GM23338 (cell line): ENCODE measurements around the gene MAP2K3.

Source experiments
- CTCF ChIP-seq, 2 experiments: fragments of 200-600 bp in 1 of 2; sonication (generic) in 1 of 2; conservative IDR thresholded peaks; 2 replicates each; pipeline versions ENCODE4 v1.5.1 to v1.6.1; 2016 to 2017; ENCODE audit warnings: antibody characterized with exemption in 2 of 2, low read depth in 2 of 2, mild to moderate bottlenecking in 2 of 2, moderate library complexity in 1 of 2
- EZH2phosphoT487 ChIP-seq: fragments of 200-600 bp; sonication (generic); IDR thresholded peaks from one replicate; pipeline ENCODE4 v1.8.1; 2018; ENCODE audit warnings: antibody characterized with exemption; ENCODE audit not compliant: unreplicated experiment

DNA sequence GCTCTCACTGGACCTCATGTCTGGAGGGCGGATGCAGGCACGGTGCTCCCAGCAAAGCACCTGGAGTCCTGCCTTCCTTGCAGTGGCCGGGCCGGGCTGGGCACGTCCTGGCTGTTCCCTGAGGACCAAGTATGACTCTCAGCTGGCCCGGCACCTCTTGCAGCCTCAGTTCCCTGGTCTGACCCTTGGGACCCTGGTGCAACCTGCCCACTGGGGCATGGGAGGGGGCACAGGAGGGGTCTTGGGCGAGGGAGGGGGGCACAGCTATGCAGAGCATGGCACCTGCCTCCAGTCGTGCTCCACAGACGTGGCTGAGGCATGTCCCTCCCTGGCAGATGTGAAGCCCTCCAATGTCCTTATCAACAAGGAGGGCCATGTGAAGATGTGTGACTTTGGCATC lies 19.6 kb downstream of the MAP2K3 start:
- no peak for TF ChIP-seq CTCF (conservative IDR thresholded peaks at IDR 0.05; ENCODE audit: low read depth in 2 of 2)
- no peak for TF ChIP-seq EZH2phosphoT487
